Ishikawa (cell line): ENCODE data around the gene DRD1.

Experiments used
- CEBPB ChIP-seq: IDR thresholded peaks from 2 replicates; pipeline ENCODE4 v1.6.1; 2012
- CREB1 ChIP-seq: IDR thresholded peaks from 2 replicates; pipeline ENCODE4 v1.6.1; 2012; ENCODE audit warnings: low read depth
- EGR1 ChIP-seq: IDR thresholded peaks from 2 replicates; pipeline ENCODE4 v1.6.1; 2012
- EP300 ChIP-seq: IDR thresholded peaks from 2 replicates; pipeline ENCODE4 v1.6.1; 2012; ENCODE audit warnings: borderline replicate concordance
- FOXM1 ChIP-seq: IDR thresholded peaks from 2 replicates; pipeline ENCODE4 v1.6.1; 2012; ENCODE audit warnings: low read depth, borderline replicate concordance
- NFIC ChIP-seq: IDR thresholded peaks from 2 replicates; pipeline ENCODE4 v1.6.1; 2012
- RAD21 ChIP-seq: IDR thresholded peaks from 2 replicates; pipeline ENCODE4 v1.6.1; 2012; ENCODE audit warnings: low read depth
- TAF1 ChIP-seq: IDR thresholded peaks from 2 replicates; pipeline ENCODE4 v1.6.1; 2012; ENCODE audit warnings: low read depth, mild to moderate bottlenecking
- TCF12 ChIP-seq: IDR thresholded peaks from 2 replicates; pipeline ENCODE4 v1.6.1; 2012; ENCODE audit warnings: low read depth
- TEAD4 ChIP-seq: IDR thresholded peaks from 2 replicates; pipeline ENCODE4 v1.6.1; 2012
- YY1 ChIP-seq: IDR thresholded peaks from 2 replicates; pipeline ENCODE4 v1.6.1; 2012; ENCODE audit warnings: low read depth
- ZBTB7A ChIP-seq: IDR thresholded peaks from 2 replicates; pipeline ENCODE4 v1.6.1; 2012; ENCODE audit warnings: low read depth
- TF ChIP-seq, protein P1 (sequence below): IDR thresholded peaks from 2 replicates; pipeline ENCODE4 v1.6.1; 2012
- TF ChIP-seq, protein P2 (sequence below): IDR thresholded peaks from 2 replicates; pipeline ENCODE4 v1.6.1; 2012
- TF ChIP-seq, protein P3 (sequence below): IDR thresholded peaks from 2 replicates; pipeline ENCODE4 v1.6.1; 2012; ENCODE audit warnings: low read depth, mild to moderate bottlenecking

The DRD1 gene

DNA sequence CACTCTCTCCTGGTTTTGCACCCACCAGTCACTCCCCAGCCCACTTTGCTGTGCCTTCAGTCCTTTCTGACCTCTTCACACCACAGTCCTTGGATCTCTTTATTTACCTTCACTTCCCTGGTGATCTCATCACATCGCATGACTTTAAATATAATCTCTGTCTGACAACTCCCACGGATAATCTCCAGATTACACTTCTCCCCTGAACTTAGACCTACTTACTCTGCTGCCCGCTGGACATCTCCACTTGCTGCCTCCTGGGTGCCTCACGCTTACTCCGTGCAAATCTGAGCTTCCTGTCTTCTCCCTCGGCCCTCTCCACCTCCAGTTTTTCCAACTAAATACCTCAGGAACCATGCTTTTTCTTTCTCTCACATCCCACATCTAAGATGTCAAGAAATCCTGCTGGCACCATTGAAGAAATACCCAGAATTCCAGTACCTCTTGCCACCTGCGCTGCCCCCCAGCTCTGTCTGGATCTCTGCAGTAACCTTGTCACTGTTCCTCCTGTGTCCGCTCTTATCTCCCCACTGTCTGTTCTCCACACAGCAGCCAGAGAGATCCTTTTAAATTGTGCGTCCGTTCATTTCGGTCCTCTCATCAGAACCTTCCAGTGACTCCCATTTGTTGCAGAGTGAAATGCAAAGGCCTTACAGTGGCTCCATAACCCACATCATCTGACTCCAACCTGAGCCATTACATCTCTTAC, 43.7 kb upstream of the DRD1 start:
- TF ChIP-seq, protein P1, sequence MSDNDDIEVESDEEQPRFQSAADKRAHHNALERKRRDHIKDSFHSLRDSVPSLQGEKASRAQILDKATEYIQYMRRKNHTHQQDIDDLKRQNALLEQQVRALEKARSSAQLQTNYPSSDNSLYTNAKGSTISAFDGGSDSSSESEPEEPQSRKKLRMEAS: no peak
- TF ChIP-seq CEBPB: no peak

DNA sequence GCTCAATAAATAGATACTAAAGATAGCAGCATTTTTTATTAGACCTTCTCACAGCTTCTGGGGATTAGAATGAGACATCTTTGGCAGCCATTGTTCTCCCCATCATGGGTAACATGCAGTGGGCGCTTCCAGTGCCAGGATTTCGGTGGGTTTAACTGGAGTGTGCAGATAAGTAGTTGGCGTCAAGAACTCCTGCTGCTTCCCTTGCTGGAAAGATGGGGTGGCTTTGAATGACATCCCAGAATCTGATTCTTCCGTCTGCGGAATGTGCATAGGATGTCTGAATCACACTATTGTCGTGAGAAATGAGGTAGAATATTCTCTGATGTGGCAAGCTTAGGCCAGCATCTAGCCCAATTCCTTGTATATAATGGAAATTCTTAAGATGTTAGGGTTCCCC, 41.6 kb upstream of the DRD1 start:
- no peak for TF ChIP-seq CREB1
- TF ChIP-seq EP300: no peak
- TF ChIP-seq, protein P2, sequence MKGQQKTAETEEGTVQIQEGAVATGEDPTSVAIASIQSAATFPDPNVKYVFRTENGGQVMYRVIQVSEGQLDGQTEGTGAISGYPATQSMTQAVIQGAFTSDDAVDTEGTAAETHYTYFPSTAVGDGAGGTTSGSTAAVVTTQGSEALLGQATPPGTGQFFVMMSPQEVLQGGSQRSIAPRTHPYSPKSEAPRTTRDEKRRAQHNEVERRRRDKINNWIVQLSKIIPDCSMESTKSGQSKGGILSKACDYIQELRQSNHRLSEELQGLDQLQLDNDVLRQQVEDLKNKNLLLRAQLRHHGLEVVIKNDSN: no peak
- no peak for TF ChIP-seq ZBTB7A
- TF ChIP-seq CEBPB: no peak
- no peak for TF ChIP-seq FOXM1
- TF ChIP-seq TEAD4: no peak
- no peak for TF ChIP-seq RAD21

DNA sequence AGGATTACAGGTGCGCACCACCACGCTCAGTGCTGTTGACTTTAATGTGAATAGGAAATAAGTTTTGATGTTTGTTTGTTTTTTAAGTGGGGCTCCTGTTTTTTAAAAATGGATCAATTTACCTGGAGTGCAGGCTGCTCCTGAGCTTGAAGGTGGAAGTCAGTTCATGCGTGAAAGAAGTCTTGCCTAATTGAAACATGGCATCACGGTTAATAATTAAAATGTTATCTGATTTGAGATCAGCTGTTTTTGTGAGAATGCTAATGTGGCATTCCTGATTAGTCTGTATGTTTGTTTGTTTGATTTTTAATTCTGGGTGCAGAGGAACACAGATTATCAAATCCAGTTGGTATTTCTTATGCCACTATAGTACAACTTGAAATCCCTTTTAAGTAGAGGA, 40.8 kb upstream of the DRD1 start:
- TF ChIP-seq YY1: no peak
- no peak for TF ChIP-seq NFIC
- no peak for TF ChIP-seq TEAD4

DNA sequence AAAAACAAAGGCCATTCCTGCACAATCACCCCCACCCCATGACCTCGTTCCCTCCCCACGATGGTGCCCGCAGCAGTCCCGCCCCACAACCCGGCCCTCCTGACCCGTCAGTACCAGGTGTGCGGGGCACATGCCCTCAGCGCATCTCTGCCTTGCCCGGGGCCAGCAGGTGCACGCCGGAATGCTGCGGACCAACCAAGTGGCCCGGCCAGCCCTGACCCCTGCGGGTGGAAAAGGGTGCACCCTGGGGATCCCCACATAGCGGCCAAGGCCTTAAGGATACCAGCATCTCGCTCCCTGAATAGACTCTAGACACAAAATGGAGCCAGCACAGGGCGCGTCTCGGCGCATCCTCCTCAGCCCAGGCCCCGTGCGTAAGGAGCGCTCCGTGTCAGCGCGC, 40.3 kb upstream of the DRD1 start:
- TF ChIP-seq TEAD4: no peak
- TF ChIP-seq, protein P2: no peak
- no peak for TF ChIP-seq ZBTB7A
- TF ChIP-seq RAD21: no peak
- no peak for TF ChIP-seq EP300
- TF ChIP-seq CEBPB: no peak
- TF ChIP-seq, protein P3, sequence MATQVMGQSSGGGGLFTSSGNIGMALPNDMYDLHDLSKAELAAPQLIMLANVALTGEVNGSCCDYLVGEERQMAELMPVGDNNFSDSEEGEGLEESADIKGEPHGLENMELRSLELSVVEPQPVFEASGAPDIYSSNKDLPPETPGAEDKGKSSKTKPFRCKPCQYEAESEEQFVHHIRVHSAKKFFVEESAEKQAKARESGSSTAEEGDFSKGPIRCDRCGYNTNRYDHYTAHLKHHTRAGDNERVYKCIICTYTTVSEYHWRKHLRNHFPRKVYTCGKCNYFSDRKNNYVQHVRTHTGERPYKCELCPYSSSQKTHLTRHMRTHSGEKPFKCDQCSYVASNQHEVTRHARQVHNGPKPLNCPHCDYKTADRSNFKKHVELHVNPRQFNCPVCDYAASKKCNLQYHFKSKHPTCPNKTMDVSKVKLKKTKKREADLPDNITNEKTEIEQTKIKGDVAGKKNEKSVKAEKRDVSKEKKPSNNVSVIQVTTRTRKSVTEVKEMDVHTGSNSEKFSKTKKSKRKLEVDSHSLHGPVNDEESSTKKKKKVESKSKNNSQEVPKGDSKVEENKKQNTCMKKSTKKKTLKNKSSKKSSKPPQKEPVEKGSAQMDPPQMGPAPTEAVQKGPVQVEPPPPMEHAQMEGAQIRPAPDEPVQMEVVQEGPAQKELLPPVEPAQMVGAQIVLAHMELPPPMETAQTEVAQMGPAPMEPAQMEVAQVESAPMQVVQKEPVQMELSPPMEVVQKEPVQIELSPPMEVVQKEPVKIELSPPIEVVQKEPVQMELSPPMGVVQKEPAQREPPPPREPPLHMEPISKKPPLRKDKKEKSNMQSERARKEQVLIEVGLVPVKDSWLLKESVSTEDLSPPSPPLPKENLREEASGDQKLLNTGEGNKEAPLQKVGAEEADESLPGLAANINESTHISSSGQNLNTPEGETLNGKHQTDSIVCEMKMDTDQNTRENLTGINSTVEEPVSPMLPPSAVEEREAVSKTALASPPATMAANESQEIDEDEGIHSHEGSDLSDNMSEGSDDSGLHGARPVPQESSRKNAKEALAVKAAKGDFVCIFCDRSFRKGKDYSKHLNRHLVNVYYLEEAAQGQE: no peak
- TF ChIP-seq FOXM1: no peak

DNA sequence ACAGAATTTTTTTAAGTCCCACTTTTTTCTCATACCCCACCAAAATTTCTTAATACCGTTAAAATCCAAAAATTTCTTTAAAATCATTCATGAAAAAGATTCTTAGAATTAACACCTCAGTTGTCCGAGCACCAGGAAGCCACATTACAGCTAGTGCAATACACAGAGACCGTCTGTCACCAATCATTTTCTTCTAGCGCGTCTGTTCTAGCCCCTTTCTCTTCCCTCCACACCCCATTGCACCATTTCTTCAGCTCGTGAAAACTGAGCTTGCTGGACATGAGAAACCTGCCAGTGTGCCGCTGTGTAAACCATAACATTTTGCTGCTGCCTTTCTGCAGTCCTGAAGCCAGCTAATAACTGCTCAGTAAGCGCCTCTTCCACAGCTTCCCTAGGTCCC, 39.4 kb upstream of the DRD1 start:
- TF ChIP-seq, protein P1: no peak
- TF ChIP-seq EGR1: no peak
- TF ChIP-seq FOXM1: no peak
- no peak for TF ChIP-seq RAD21
- no peak for TF ChIP-seq YY1
- no peak for TF ChIP-seq ZBTB7A
- TF ChIP-seq NFIC: no peak
- no peak for TF ChIP-seq EP300
- TF ChIP-seq, protein P2: no peak
- no peak for TF ChIP-seq TCF12
- TF ChIP-seq CEBPB: no peak
- TF ChIP-seq CREB1: no peak
- no peak for TF ChIP-seq TEAD4
- no peak for TF ChIP-seq TAF1
- TF ChIP-seq, protein P3: no peak

DNA sequence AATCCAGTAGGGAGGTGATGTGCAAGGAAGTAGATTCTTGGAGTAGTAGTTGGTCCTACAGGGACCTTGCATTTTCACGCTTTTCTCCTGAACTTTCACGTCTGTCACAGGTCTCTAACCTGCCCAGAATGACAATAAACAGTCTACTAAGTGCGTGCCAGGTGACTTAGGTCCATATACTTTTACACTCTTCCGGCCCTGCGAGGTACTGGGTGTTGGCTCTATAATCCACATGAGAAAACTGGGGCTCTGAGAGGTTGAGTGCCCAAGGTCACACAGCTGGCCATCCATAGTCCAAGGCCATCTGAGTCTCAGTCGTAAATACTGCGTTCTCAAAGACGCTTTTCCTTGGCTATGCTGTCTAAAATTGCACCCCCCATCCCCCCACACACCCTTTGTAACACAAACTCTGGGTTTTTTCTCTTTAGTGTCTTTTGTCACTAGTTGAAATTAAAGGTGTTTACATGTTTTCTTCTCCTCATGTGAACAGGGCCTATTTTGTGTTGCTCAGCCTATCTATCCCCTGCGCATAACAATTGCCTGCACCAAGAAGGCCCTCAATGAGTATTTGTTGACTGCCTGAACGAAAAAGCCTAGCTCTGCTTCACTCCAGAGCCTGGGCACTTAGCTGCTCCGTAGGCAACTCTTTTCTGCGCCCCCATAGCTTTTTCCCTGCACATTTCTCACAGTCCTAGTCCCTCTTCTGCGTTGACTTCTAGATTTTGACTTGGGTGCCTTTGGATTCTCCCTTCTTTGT, 35.3 kb upstream of the DRD1 start:
- TF ChIP-seq CEBPB (no peak), TAF1 (0 out of 2 replicates have a peak, but pooled peaks have one; percentile 8)
